Activated naive CD4-positive, alpha-beta T cell treated with anti-CD3 and anti-CD28 coated beads for 36 hours (primary cell): ENCODE data around the gene PDZD7. TPM values are rescaled to one million over a fixed set of nuclear protein-coding genes. Genes with fewer than 3 reads are reported as not detected.

Experiments used
- CTCF ChIA-PET: fragments of 350-600 bp; sonication (Branson Sonifier 250); formaldehyde crosslinking; loops from one replicate; lab custom pipeline; 2021; ENCODE audit warnings: antibody characterized with exemption; lab: Charles Lee
- DNase-seq: peaks from one replicate; pipeline ENCODE4 v3.0.0-alpha.2; 2020
- H3K27ac Mint-ChIP-seq: one replicate; pipeline ENCODE4 v1.8.0; 2021; ENCODE audit warnings: mild to moderate bottlenecking, mixed read lengths
- H3K27me3 Mint-ChIP-seq: one replicate; pipeline ENCODE4 v1.8.0; 2021; ENCODE audit warnings: low read depth, mixed read lengths
- H3K36me3 Mint-ChIP-seq: one replicate; pipeline ENCODE4 v1.8.0; 2021; ENCODE audit warnings: low read depth, mixed read lengths
- H3K4me1 Mint-ChIP-seq: one replicate; pipeline ENCODE4 v1.8.0; 2021; ENCODE audit warnings: low read depth, mixed read lengths
- H3K4me3 Mint-ChIP-seq: one replicate; pipeline ENCODE4 v1.8.0; 2021; ENCODE audit warnings: mild to moderate bottlenecking, moderate library complexity, mixed read lengths
- H3K9me3 Mint-ChIP-seq: one replicate; pipeline ENCODE4 v1.8.0; 2021; ENCODE audit warnings: mixed read lengths
- intact Hi-C: fragments of 100-400 bp; cut with micrococcal nuclease; formaldehyde crosslinking; loops from one replicate; pipeline ENCODE4 v1.15.1; 2023
- microRNA-seq: library from miRNA; unstranded; fragments of <30 nt; microRNA quantifications from one replicate; pipeline ENCODE4 v1.2.0, GENCODE V29; 2022; ENCODE audit warnings: borderline microRNAs expressed, borderline replicate concordance
- total RNA-seq, 2 experiments: library from RNA; stranded (reverse); gene quantifications; one replicate each; pipeline ENCODE4 v1.2.3, GENCODE V29; 2021

Gene PDZD7
- total RNA-seq, 2 experiments from 2014 or later = 0.37 to 0.62 TPM

GRCh38 chr10:100965820-100966219 is 65.1 kb downstream of the PDZD7 start:
- Mint-ChIP-seq H3K9me3 (no peaks in the 10 kb centered on the region), H3K4me3 (no peak overlapping the region), H3K27ac (no peak overlapping the region), H3K27me3 (no peaks in the 10 kb centered on the region), H3K4me1 (peaks cover 8% of the 10 kb centered on the region), H3K36me3 (peaks cover 9% of the 10 kb centered on the region)
- no peak for DNase-seq
- CTCF ChIA-PET = interaction anchor here (1.2 to 4.3 kb wide), 3 partner anchors 11 to 49 kb away, joined by 3 to 12 read pairs (median 5); no protein-coding TSS in a partner anchor
- intact Hi-C loops = loop anchor here (5.0 kb wide), 1 partner anchor 46 kb away; no protein-coding TSS in a partner anchor

GRCh38 chr10:100963826-100964225 is 67.1 kb downstream of the PDZD7 start:
- no peak for DNase-seq
- CTCF ChIA-PET = interaction anchor here (4.3 kb wide), 1 partner anchor 34 kb away, joined by 12 read pairs; no protein-coding TSS in a partner anchor

GRCh38 chr10:100962351-100963080 is 68.4 kb downstream of the PDZD7 start:
- CTCF ChIA-PET = interaction anchor here (0.9 kb wide), 1 partner anchor 402 kb away, joined by 3 read pairs; no protein-coding TSS in a partner anchor
- no peak for DNase-seq
- no peak overlapping the region for H3K27ac Mint-ChIP-seq
- intact Hi-C loops = no loop called here
- no peaks in the 10 kb centered on the region for H3K4me1 Mint-ChIP-seq
- no peak overlapping the region for H3K4me3 Mint-ChIP-seq
- no peaks in the 10 kb centered on the region for H3K27me3 Mint-ChIP-seq
- peaks cover 24% of the 10 kb centered on the region for H3K36me3 Mint-ChIP-seq
- H3K9me3 Mint-ChIP-seq = no peaks in the 10 kb centered on the region

More at GRCh38 chr10:100963826-100964225, 67.1 kb downstream of the PDZD7 start:
- H3K27me3 Mint-ChIP-seq = no peaks in the 10 kb centered on the region
- H3K27ac Mint-ChIP-seq = no peak overlapping the region
- intact Hi-C loops = no loop called here
- H3K36me3 Mint-ChIP-seq = peaks cover 21% of the 10 kb centered on the region
- peaks cover 4% of the 10 kb centered on the region for H3K4me1 Mint-ChIP-seq
- no peak overlapping the region for H3K4me3 Mint-ChIP-seq
- no peaks in the 10 kb centered on the region for H3K9me3 Mint-ChIP-seq

- H3K9me3 Mint-ChIP-seq = no peaks in the 10 kb centered on the region
- H3K4me1 Mint-ChIP-seq = peaks cover 9% of the 10 kb centered on the region
- H3K4me3 Mint-ChIP-seq = no peak overlapping the region
- intact Hi-C loops = no loop called here
- H3K27ac Mint-ChIP-seq = no peak overlapping the region
- CTCF ChIA-PET = no interaction called here
- no peak for DNase-seq
- H3K27me3 Mint-ChIP-seq = no peaks in the 10 kb centered on the region
- peaks cover 24% of the 10 kb centered on the region for H3K36me3 Mint-ChIP-seq
Measured at GRCh38 chr10:100960251-100960650, 70.7 kb downstream of the PDZD7 start.

Small RNA genes lying within 50 kb of the gene (microRNA-seq; reads per million reads assigned to microRNA genes)
- not detected for gene MIR608

Other genes starting within 250 kb of the PDZD7 start
- gene SLF2, start 118.2 kb downstream of the PDZD7 start, total RNA-seq = 10 to 100 TPM; 29.3 to 30.3 TPM
- gene SEMA4G, start 61.6 kb downstream of the PDZD7 start, total RNA-seq = under 1 TPM; 0.48 to 0.59 TPM
- 10 to 100 TPM; 45.0 to 47.3 TPM for gene MRPL43, start 43.6 kb downstream of the PDZD7 start, total RNA-seq
- 10 to 100 TPM; 10.4 to 11.4 TPM for gene TWNK, start 43.6 kb downstream of the PDZD7 start, total RNA-seq
- gene LZTS2, start 31.3 kb downstream of the PDZD7 start, total RNA-seq = 1 to 10 TPM; 8.3 to 8.9 TPM
- 10 to 100 TPM; 15.7 to 17.1 TPM for gene SFXN3, start 105 bp upstream of the PDZD7 start, total RNA-seq
- gene KAZALD1, start 30.9 kb upstream of the PDZD7 start, total RNA-seq = under 1 TPM; 0.52 to 0.62 TPM
- not detected for gene TLX1, start 100.2 kb upstream of the PDZD7 start, total RNA-seq
- not detected for gene LBX1, start 198.3 kb upstream of the PDZD7 start, total RNA-seq